ENCODE data around the gene CLK4.

DNA sequence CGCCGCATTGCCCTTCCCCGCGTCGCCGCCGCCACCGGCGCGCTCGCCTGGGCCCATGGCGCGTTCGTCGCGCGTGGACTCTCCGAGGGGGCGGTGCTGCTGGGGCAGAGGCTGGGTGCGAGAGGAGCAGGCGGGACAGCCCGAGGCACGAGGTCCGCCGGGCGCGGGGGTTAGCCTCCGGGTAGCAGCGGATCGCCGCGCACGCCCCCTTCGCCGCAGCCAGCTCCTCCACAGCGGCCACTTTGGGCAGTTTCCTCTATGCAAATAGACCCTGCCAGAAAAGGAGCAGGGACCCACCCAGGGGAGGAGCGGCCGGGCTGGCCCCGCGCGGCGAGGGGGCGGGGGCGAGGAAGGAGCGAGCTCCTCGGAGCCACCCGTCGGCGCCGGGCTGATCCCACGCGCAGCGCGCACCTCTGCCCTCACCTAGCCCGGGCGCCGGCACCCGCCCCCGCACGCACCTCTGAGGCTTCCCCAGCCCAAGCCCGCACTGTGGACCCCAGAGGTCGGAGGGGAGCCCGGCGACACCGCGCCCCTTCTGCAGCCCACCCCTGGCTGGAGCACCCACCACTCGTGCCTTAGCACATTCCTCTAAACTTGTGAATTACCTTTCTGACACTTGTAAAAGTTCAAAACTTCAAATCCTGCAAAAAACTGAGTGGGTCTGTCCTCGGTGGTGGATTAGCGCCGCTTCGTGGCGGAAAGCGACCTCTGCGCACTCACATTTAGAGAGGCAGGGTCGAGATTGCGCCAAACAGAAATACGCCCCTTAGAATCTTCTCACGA is 36.5 kb downstream of the CLK4 start, which contains the start of gene COL23A1:
- peak; percentile 38 to 40; a peak in 3 of 5 replicates for TF ChIP-seq RAD21 (conservative IDR thresholded peaks at IDR 0.05 in 1 of 2, IDR thresholded peaks at IDR 0.05 in 1 of 2)
- TF ChIP-seq, protein P1, sequence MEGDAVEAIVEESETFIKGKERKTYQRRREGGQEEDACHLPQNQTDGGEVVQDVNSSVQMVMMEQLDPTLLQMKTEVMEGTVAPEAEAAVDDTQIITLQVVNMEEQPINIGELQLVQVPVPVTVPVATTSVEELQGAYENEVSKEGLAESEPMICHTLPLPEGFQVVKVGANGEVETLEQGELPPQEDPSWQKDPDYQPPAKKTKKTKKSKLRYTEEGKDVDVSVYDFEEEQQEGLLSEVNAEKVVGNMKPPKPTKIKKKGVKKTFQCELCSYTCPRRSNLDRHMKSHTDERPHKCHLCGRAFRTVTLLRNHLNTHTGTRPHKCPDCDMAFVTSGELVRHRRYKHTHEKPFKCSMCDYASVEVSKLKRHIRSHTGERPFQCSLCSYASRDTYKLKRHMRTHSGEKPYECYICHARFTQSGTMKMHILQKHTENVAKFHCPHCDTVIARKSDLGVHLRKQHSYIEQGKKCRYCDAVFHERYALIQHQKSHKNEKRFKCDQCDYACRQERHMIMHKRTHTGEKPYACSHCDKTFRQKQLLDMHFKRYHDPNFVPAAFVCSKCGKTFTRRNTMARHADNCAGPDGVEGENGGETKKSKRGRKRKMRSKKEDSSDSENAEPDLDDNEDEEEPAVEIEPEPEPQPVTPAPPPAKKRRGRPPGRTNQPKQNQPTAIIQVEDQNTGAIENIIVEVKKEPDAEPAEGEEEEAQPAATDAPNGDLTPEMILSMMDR (IDR thresholded peaks at IDR 0.05) = peak; percentile 23; the same call in 2 of the 3 replicates
- no peak for TF ChIP-seq POLR2A (IDR thresholded peaks at IDR 0.05; ENCODE audit: low read length)
